LHCN-M2 (cell line): ENCODE data around the gene SLC1A2. TPM values are rescaled to one million over a fixed set of nuclear protein-coding genes. Genes with fewer than 3 reads are reported as not detected.

Experiments
- DNase-seq: peaks from one replicate; pipeline ENCODE4 v3.0.0-alpha.2; 2012; ENCODE audit warnings: low read depth
- polyA plus RNA-seq: library from polyadenylated mRNA; unstranded; fragments of >200 nt; gene quantifications from one replicate; pipeline ENCODE4 v1.2.1, GENCODE V29; 2012; ENCODE audit warnings: missing spikeins
- total RNA-seq: library from RNA; depleted of rRNA; stranded (reverse); fragments of >200 nt; gene quantifications from 2 replicates; pipeline ENCODE4 v1.2.3, GENCODE V29; 2014; rRNA removed

Gene SLC1A2
- total RNA-seq, result 0.38 and 0.40 TPM in 2 replicates
- polyA plus RNA-seq, result 0.07 TPM

DNA sequence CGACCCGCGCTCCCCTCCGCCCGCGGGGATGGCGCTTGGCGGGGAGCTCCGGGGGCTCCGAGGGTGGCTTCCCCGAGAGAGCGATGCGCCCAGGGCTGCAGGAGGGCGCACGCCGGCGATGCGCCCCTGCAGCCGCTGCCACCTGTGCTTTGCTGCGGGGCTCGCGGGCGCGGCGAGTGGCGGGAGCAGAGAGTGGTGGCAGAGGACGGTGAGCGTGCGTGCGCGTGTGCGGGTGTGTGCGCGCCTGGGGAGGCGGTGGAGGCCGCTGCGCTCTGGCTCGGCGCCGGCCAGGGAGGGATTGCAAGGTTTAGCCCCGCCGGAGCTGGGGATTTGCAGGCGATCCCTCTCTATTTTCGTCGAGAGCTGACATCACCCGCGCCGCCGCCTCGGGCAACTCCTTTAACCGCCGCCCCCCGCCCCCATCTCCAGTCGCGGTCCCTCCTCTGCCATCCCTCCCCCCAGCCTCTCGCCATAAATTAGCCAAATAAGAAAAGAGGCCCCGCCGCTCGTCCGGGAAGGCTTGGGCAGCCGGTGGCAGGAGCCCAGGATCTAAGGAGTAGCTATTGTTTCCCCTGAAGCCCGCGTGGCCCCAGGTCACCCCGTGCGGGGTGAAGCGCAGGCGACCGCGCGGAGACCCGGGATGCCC, at the start of gene SLC1A2:
TSS of gene SLC1A2 (minus strand) at position 375 of the 646 bp plus-strand sequence. CDS start 592 bp downstream, outside the sequence.
- DNase-seq, result peak; percentile 12

DNA sequence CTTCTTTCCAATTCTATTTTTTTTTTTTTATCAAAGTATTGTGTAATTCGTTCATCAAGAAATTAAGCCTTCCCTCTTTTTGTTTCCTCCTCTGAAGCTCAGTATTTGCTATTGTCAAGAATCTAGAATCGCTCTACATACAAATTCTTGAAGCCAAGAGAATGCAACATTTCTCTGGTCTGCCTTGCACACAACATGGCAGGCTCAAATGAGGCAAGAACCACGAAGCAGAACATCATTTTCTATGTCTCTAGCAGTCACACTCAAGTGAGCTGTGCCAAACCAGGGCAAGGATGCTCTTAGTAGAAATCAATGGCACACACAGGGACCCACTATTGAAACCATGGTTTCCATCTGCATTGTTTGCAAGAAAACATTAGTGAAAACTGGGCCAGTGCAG, 46.7 kb upstream of the SLC1A2 start:
- no peak for DNase-seq

DNA sequence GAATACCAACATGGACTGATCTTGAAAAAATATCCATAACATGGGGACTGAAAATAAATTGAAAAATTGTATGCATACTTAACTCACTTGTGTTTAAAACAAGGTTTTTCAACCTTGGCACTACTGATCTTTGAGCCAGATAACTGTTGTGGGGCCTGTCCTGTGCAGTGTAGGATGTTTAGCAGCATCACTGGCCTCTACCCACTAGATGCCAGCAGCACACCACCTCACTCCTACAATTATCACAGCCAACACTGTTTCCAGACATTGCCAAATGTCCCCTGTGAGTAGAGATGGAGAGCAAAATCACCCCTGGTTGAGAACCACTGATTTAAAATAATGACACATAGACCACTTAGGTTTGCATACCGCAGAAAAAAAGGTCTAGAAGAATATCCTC, 45.0 kb upstream of the SLC1A2 start:
- DNase-seq, result peak; percentile 77

- DNase-seq, result no peak
Measured at GRCh38 chr11:35463331-35463751, 44.0 kb upstream of the SLC1A2 start.

DNA sequence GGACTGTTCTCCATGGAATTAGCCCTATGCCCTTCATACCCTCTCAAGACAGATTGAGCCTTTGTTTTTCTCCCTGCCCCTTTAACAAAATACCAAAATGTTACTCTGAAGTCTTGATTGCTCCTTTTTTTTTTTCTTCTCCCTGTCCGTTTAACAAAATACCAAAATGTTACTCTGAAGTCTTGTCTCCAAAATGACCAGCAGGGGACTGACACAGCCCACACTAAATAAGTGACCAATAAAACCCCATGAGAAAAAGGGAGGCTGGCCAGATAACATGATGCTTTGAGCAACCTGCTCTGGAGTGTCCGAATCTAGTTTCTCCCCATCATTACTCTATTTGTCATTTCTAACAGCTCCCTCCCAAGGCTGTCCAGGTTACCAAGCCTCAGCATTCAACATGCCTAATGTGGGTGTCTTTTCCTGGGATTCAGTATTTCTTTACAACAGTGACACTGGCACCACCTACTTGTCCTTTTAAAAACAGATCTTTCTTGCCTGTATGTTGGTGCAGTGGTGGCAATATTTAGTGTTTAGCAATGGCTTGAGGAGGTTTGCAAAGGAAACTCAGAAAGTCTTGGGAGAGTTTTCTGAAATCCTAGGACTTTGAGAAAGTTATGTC, 42.7 kb upstream of the SLC1A2 start:
- DNase-seq, result no peak

GRCh38 chr11:35459489-35459888, 40.1 kb upstream of the SLC1A2 start:
- DNase-seq, result no peak

DNA sequence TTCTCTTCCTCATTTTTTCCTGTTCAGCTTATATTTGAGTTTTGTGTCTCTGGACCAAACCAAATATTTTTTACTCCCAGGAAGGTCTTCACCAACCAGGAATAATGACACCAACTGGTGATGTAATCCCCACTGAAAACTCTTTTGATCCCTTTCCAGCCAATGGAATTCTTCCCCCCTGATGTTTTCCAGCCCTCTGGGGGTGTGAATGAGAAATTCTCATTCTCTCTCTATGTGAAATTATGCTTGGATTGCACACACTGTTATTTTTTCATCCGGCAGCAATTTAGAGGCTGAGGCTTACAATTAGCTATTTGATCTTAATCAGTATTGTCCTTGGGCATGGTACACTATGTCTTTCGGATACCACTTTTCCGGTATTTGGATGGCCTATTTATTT, 39.5 kb upstream of the SLC1A2 start:
- no peak for DNase-seq

- DNase-seq, result no peak
Measured at GRCh38 chr11:35454362-35454761, 35.0 kb upstream of the SLC1A2 start.

GRCh38 chr11:35436581-35437250, 17.4 kb upstream of the SLC1A2 start:
- DNase-seq, result no peak

DNA sequence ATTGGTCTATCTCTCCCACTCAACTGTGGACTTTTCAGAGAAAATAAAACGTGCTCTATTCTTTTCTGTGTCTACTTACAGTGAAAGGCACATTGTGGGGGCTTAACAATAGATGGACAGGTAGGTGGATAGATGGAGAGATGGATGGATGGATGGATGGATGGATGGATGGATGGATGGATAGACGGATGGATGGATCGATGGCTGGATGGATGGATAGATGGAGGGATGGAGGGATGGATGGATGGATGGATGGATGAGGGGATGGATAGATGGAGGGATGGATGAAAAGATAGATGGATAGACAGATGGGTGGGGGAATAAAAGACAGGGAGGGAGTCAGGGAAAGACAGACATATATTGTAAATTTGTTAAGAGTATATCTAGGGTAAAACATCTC, 14.2 kb upstream of the SLC1A2 start:
- DNase-seq, result no peak

DNA sequence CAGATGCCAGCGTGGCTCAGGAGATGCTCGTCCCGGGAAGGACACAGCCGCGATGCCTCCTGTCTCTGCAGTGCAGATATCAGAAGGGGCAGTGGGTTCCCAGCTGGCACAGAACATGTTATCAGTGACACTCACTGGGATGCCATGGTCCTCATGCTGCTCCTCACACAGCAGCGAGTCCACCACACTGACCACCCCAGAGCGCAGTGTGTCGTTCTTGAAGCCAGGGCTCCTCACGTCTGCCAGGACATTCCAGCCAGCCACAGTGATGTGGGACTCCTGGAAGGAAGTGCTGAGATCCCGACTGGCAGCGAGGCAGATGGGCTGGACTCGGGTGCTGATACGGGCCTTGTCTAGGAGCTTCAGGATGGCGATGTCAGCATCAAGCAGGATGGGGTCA, 13.1 kb upstream of the SLC1A2 start:
- DNase-seq, result no peak

- DNase-seq, result peak; percentile 83
Measured at GRCh38 chr11:35427071-35427470, 7.7 kb upstream of the SLC1A2 start.

DNA sequence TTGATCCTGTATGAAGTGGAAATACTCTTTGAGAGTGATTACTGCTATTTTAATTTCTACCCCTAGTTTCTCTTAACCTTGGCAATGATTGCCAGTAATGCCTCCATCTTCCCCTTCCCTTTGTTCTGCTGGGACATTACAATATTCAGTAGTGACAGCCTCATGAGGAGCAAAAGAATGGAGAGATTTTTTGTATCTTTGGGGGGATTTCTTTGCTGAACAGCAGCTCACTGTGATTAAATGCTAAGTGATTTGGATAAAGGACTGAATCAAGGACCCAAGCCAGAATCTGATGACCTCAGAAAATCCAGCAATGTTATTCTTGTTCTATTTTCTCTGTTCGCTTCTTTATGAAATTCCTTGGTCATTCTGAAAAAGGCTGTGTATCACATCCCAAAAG, 7.0 kb upstream of the SLC1A2 start:
- no peak for DNase-seq

DNA sequence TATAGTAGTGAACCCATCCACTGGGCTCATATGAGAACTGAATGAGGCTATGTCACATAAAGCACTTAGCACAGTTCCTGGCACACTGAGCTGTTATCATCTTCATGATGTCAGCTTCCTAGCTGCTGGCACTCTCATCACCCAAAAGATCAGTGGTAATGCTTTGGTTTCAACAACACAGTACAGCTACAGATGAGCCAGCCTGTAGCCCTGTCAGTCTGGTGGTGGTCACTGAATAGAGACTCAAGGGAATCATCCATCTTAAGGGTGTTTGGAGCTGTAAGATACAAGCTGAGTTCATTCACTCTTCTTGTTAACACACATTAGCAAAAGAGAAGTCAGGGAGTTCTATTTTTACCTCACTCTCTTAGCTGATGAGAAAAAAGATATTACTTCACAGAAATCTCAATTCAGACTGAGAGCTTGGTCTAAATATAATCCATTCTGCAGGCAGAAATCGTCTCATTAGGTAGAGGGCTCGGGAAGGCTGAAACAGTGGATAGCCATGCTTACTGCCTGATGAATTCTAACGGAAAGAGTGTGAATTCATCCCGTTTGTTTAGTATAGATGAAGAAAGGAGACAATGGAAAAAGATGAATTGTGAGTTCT, 6.3 kb upstream of the SLC1A2 start:
- no peak for DNase-seq

DNA sequence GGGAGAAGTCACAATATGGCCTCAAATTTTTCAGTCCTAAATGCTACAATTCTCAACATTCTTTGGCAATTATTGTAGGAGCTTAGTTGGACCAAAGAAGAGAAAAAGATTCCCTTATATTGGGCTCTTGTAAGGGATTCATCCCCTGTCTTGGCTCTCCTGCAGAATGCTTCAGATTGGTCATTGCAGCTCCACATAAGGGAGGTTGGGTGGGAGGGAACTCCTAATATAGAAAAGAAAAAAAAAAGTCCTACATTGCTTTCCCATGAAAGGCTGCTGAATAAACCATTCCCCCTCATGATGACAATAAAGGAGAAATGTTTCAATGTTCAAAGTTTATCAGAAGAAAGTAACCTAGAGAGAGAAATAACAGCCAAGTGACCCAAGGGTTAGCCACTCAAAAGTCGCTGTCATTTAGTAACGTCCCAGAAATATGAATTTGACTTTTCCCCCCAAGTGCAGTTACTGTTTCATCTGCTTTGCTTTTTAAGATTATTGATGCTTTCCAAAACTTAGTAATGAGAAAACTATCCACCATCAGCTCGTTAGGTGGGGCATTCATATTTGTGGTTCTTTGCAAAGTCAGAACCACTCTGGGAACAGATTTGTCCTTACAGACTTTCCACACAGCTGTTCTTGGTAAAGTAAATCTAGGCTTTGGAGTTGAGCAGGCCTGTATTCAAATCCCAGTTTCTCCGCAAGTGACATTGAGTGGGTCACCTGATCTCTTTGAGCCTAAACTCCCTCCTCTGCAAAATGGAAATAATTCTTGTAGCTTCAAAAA, 5.0 kb upstream of the SLC1A2 start:
- DNase-seq, result peak; percentile 78

DNA sequence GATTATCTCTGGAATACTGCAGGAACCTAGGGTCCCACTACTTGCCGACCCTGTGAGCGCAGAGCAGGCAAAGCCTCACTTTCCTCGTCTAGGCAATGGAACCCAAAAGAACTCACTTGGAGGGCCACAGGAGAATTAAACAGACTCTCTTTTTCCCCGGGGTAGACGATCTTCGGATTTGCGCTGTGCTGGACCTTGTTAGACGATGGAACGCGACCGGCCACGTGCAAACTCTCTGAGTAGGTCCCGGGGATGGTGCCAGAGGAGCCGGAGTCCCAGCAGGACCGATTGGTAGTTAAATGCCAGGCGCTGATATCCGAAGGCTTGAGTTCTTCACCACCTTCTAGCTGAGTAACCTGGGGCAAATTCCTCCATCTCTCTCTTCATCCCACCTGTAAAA, 1.0 kb upstream of the SLC1A2 start:
- no peak for DNase-seq

- peak; percentile 9 for DNase-seq
Measured at GRCh38 chr11:35419830-35420333, 524 bp upstream of the SLC1A2 start.

DNA sequence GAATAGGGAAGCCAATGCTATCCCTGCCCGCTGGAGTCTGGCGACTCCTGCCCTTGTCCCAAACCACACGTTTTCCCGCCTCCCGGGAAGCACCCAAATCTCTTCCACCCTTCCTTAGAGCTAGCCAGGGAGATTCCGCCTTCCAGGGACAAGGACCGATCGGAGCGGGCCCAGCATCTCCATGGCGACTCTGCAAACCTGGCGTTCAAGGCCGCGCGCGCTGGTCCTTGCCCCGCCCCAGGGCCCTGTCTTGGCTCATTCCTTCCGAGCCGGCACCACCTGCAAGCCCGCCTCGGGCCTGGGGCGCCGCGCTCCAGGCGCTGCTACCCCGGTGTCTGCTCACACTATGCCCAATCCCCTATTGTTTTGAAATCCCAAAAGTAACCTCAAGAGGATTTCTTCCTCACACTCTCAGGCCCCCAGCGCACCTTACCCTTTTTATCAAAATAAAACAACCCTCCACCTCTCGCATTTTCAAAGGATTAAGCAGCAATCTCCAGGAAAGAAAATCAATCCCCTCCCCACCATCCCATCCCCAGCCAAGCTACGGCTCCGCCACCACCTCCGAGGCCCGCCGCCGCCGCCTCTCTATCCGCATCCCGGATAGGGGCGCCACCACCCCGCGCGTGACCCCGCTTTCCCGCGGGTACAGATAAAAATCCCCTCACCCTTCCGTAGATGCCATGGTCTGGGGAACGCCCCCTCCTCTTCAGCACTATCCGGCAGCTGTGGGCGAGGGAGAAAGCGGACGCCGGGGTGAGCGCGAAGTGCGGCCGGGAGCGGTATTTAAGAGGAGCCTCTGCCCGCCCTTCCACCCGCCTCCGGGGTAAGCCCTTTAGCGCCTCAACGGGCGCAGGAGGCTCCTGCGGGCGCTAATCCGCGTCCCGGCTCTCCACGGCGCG, 825 bp downstream of the SLC1A2 start:
- peak; percentile 11 for DNase-seq

DNA sequence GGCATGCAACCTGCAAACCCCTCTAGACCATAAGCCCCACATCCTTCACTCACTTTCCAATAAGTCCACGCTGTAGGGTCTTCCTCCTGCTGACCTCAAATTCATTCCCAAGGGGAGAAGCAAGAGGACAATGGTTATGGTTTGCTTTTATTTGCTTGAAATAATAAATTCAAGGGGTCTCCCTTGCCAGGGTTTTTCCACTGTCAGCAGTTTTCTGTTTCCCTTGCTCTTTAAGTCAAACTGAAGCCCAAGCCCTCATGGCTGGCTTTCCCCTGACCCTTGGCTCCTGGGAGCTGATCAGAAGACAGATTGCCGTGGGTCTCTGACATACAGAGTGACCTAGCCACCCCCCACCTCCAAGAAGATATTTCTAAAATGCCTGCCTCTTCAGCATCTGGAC, 3.9 kb downstream of the SLC1A2 start:
- DNase-seq, result no peak

GRCh38 chr11:35414776-35415175, 4.6 kb downstream of the SLC1A2 start:
- DNase-seq, result no peak
